Stimulated activated CD4-positive, alpha-beta T cell treated with anti-CD3 and anti-CD28 coated beads, Interleukin-1b, Interleukin-23, amount 100 ng/mL, for 1 hour (primary cell): ENCODE measurements around the gene CD81.
A peak's percentile ranks its signal among the peaks of the same experiment; 100 is the strongest.

Source experiments
- DNase-seq, 2 donors: peaks; one replicate each; pipeline ENCODE4 v3.0.0-alpha.2; 2020; ENCODE audit warnings: low read depth in 2 of 2

The CD81 gene

DNA sequence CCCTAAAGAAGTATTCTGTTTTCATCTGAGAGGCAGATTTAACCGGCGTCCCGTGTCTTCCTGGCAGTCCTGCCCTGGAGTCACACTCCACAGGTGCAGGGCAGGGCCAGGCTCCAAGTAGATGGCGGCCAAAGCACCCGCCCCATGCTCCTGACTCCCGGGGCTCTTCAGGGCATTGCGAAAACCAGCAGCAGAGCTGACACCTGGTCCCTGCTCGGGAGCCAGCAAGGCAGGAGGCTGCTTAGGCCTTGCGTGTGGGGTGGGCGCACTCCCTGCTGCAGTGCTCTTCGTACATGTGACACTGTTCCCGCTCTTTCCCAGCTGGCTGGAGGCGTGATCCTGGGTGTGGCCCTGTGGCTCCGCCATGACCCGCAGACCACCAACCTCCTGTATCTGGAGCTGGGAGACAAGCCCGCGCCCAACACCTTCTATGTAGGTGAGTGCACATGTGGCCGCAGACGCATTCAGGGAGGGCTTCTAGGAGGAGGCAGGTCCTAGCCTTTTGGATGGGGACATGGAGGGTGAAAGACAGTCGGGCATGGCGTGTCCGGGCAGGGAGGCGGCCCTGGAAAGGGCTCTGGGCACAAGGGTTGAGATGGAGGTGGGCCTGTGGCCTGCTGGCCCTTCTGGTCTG, 13.1 kb downstream of the CD81 start:
- no peak for DNase-seq

DNA sequence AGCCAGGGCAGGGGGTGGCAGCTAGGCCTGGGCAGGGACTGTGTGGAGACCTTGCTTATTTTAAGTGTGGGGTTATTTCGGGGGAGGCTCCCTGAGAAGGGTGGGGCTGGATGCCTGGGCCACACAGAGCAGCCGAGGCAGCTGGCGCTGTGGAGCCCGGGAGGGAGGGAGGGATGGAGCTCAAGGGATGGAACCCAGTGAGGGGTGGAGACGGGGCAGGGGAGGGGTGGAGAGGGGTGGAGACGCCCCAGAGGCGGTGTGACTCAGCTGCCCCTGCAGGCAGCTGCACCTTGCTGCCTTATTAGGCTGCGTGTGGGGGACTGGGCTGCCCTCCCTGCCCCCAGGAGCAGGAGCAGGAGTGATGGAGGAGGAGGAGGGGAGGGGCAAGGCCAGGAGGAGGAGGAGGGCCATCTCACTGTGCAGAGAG, 13.6 kb downstream of the CD81 start:
- no peak for DNase-seq

DNA sequence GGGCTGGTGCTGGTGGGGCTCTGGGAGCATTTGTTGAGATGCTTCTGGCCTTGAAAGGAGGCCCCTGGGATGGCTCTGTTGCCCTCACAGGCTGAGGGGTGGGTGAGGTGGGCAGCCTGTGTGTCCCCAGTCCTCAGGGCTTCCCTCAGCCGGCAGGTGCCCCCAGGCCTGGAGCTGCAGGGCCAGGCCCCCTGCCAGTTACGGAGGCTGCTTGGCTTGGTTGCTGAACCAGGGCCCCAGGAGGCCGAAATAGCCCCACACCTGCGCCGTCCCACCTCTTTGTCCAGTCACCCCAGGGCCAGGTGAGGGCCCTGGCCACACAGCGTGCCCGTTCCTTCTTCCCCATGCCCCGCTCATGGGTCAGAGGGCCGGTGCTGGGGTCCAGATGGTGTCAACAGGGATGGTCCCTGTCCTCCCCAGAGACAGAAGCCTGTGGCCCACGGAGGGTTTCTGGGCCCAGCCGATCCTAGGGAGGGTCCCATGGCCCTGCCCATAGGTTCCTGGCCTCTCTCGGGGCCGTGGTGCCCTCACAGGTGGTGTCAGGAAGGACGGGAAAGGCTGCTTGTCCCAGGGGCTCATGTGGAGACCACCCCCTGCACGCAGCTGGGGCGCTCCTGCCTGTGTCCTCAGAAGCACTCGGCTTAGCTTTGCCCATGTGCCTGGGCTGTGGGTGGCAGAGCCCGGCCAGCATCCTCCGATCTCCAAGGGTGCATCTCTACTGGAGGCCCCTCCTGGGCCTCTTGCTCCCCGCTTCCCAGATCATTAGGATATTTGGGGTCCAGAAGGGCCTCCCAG, 14.3 kb downstream of the CD81 start:
- no peak for DNase-seq

DNA sequence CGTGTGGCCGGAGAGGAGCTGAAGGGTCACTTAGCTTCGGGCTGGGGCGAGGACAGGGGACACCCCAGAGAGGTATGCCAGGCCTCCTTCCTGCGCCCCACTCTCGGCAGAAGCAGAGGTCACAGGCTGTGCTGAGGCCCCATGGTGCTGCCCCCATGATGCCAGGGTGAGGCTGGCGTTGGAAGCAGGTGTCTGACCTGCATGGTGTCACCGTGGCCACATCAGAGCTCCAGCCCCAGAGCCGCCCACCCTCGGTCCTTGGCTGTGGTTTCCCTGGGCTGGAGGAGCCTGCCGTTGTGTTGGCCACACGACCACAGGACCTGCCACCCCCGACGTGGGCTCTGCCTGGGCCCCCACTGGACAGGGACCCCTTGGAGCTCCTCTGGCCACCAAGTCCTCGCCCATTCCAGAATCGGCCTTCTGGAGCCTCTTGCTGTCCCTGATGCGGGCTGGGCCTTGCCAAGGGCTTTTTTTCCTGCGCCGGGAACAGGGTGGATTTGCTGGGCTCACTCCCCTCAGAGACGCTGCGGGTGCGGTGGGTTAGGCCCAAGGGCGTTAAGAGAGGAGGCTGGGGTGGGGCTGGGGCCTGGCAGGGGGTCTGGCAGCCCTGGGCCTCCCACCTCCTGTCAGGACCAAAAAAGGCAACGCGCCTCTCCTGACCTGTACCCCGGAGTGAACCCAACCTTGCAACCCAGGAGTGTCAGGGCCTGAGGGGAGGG, 15.3 kb downstream of the CD81 start:
- no peak for DNase-seq

DNA sequence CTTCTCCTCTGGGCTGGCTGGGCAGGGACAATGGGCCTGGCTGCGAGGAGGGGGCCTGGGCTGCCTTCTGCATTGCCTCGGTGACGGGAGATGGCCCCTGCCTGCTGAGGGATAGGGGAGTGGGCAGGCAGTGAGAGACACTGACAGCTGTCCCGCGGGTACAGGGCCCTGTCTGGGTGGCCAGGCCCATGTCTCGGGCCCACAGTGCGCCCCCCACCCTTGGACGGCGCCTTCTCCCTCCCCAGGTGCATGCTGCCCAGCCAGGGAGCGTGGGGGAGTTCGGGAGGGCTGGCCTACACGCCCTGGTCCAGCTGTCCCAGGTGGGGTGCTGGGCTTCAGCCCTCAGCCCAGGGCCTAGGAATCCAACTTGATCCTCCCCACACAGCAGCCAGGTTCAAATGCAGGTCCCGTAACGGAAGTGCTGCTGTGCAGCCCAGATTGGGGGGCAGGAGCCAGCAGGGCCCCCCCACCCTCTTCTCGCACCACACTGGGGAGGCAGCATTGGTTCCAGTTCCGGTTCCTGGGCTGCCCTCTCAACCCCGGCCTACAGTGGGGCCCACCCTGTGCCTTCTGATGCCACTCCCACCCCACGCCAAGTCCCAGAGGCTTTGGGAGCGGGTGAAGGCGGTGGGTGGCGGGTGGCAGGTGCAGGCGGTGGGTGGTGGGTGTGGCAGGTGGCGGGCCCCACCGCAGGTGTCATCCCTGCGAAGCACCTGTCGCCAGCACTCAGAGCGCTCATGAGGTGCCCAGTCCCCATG, 16.2 kb downstream of the CD81 start:
- DNase-seq: no peak

DNA sequence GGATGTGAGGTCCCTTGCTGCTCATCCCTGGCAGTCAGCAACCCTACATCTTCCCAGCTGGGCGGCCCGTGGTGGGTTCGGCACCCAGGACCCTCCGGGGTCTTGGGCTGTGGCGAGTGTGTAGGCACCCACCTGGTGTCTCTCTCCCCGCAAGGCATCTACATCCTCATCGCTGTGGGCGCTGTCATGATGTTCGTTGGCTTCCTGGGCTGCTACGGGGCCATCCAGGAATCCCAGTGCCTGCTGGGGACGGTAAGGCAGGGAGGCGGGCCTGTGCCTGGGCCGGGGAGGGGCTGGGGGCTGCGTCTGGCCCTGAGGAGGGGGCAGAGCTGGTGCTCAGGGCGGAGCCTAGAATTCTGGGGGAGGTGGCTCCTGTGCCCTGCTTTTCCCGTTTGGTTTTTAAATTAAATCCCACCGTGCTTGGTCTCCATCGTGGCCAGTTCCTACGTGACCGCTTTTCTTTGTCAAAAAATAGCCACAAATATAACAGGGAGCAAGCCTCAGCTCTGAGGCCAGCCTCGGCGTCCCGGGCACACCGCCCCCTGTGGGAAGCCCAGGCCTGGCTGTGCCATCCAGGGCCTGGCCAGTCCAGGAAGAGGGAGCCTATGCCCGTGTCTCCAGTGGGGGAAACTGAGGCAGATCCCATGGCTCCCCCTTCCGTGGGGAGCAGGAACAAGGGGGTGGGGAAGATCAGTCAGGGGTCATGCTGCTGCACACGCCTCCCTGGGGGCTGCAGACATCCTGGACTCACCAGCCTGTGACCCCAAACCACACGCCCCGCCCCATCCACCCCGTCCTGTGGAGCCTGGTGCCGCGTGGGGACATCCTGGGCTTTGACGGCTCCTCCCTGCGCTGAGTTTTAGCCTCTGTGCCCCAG, 17.1 kb downstream of the CD81 start:
- no peak for DNase-seq

DNA sequence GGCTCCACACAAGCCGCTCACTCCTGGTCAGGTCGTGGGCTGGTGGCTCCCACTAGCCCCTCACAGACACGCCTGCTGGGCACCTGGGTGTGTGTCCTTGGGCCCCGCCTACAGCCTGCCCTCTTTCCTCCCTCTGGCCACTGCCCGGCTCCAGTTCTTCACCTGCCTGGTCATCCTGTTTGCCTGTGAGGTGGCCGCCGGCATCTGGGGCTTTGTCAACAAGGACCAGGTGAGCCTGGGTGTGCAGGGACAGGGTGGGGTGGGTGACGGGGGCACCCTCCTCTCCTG, 17.7 kb downstream of the CD81 start:
- DNase-seq: no peak

DNA sequence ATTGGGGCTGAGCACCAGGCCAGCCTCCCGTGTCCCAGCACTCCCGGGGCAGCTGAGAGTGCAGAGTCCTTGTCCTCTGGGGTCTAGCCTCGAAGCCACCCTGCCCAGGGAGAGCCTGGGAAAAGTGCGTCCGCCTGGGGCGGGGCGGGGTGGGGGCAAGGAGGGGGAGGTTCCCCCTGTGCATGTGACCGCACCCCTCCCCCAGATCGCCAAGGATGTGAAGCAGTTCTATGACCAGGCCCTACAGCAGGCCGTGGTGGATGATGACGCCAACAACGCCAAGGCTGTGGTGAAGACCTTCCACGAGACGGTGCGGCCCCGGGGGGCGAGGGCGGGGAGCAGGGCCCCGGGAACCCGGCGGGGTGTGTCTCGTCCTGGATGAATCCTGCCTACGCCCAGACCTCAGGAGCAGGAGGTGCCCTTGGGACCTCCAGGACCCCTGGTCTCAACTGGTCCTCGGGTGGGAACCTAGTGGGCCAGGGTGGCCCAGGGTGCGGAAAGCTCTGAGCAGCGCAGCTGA, 18.2 kb downstream of the CD81 start:
- DNase-seq: no peak

DNA sequence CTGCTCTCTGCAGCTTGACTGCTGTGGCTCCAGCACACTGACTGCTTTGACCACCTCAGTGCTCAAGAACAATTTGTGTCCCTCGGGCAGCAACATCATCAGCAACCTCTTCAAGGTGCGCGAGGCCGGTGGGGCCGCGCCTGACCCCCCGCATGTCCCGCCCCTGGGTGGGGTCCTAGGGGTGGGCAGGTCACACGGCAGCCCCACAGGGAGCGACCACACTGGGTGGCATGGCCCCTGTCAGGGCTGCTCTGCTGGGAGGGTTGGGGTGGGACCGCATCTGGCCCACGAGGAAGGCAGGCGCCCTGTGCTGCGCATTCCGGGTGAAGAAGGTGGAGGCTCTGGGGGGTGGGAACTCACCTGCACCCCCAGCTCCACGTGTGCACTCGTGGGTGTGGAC, 18.7 kb downstream of the CD81 start:
- DNase-seq: no peak

DNA sequence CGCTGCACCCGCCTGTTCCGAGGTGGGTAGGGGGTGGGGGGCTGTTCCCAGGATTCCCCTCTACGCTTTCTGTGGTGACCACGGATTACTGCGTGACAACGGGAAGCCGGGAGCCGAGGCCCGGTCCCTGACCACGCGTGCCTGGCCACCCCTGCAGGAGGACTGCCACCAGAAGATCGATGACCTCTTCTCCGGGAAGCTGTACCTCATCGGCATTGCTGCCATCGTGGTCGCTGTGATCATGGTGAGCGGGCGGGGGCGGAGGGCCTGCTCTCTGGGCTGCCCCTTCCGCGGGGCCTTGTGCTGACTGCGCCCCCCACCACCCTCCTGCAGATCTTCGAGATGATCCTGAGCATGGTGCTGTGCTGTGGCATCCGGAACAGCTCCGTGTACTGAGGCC, 19.4 kb downstream of the CD81 start:
- DNase-seq: no peak

DNA sequence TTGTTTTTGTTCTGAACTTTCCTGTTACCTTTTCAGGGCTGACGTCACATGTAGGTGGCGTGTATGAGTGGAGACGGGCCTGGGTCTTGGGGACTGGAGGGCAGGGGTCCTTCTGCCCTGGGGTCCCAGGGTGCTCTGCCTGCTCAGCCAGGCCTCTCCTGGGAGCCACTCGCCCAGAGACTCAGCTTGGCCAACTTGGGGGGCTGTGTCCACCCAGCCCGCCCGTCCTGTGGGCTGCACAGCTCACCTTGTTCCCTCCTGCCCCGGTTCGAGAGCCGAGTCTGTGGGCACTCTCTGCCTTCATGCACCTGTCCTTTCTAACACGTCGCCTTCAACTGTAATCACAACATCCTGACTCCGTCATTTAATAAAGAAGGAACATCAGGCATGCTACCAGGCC, 19.9 kb downstream of the CD81 start:
- no peak for DNase-seq

DNA sequence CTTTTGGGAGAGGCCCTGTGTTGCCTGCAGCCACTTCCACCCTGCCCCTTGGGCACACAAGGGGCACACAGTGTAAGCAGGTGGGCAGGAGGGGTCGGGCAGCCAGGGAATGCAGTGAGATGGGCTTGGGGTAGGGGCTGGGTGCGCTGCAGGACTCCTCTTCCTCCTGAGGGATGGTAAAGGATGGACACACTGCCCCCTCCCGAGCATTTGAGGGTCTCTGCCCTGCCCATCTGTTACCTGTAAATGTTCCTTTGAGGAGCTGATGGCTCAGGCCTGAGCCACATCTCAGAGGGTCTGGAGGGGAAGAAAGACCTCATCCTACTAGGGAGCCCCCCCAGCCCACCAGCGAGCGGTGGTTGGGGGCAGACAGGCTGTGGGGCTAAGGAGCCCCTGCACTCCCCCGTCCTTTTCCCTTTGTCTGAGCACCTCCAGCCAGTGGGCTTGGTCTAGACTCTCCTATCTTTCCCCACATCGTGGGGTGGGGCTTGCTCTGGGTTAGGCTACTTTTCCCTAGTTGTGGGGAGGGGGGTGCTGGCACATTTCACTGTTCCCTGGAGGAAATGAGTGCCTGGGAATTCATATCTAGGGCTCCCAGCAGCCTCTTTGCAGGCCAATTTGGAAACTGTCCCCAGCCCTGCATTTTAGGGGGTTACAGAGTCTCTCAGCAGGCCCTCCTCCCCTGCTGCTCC, 21.7 kb downstream of the CD81 start:
- no peak for DNase-seq

DNA sequence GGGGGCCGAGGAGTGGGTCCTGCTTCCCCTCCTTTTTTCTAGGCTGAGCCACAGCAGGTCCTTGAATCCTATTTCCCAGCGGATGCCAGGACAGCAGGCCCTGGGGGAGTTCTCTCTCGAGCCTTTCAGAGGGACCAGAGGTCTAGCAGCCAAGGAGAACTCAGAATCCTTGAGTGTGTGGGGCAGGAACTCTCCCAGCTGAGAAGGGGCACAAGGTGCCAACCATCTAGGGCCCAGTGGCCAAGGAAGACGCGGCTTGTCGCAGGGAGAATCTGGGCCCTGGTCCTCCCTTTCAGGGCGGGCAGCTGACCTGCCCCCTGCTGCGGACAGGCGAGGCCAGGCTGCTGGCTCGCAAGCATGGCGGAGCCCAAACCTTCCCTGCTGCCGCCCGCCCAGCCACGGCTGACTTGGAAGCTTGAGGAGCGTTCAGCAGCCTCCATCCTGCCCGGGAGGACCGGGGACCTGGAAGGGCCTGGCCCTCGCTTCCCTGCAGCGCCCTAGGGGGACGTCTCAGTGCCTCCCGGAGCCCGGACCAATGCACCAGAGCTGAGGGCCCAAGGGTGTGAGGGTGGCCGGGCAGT, 22.5 kb downstream of the CD81 start:
- DNase-seq: no peak

DNA sequence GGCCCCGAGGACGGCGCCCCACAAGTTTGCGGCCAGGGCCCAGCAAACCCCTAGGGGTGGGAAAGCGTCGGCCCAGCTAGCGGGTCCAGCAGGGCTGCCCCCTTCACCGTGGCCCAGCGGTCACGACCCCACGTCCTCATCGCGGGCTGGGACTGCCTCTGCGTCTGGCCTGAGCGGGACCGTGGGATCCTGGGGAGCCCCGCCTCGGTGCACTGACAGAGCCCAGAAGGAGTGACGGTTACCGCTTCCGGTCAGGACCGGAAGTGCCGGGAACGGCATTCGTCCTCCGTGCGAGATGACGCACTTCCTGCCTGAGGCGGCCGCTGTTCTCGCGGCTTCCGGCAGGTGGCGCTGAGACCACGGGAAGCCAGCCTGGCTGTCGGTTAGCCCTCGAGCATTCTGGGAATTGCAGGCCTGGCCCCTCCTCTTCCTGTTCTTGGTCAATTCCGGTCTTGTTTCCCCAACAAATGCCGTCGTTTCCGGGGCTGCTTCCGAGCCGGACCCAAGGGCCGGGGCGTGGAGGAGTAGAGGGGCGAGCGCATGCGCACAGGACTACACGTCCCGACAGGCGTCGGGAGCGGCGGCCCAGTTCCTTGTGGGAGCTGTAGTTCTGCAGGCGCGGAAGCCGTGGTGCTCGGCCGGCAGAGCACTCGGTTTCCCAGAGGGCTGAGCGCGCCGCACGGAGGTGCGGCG, 23.1 kb downstream of the CD81 start, which contains the start of gene TSSC4:
Gene TSSC4 (plus strand): TSS at position 682 of the 693 bp plus-strand sequence. CDS start 1,884 bp downstream, outside the sequence.
- peak; percentile 98 to 99 for DNase-seq

DNA sequence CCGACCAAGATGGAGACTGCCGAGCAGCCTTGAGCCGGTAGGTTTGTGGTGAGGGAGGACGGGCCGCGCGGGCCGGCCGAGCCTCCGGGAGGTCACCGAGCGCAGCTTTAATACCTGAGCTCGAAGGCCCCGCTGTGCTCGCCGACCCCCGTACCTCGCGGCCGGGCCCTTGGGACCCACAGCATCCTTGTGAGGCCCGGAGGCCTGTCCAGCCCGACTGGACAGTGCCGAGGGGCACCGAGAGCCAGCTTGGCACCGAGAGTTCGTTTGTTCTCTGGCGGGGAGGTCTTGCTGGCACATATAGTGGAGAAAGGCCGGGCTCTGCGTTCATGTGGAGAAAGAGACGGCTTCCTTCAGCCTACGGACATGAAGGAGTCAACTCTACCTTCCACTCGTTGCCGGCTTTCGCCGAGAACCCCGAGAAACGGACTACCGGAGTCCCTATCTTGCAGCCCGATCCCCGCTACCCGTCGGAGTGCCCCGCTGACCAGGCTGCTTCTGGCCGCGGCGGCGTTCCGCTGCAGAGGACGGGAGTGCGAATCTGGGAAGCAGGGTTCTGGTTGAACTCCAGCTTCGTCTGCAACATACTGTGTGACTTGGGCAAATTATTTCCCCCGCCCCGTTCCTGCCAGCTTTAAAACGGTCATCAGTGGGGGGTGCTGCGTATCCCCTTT, 23.8 kb downstream of the CD81 start:
- no peak for DNase-seq

DNA sequence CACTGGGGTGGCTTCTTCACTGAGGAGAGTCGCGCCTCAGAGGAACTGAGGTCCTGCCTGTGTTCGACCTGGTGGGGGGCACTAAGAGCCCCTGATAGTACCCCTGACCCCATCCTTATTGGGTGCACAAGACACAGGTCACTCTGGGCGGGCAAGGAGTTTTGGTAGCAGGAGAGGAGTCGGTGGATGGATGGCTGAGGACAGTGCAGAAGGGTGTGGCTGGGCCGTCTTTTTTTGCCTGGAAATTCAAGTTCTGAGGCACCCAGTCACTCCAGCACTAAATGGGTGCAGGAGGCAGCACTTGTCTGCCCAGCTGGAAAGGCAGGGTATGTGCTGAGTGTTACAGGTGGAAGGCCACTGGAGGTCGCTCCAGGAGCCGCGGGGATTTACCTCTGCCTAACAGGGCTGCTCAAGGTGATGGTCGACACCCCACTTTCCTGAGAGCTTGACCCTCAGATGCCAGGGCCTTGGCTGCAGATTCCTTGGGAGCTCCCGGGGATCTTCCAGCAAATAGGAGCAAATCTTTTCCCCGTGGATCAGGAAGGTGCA, 24.4 kb downstream of the CD81 start:
- DNase-seq: no peak

DNA sequence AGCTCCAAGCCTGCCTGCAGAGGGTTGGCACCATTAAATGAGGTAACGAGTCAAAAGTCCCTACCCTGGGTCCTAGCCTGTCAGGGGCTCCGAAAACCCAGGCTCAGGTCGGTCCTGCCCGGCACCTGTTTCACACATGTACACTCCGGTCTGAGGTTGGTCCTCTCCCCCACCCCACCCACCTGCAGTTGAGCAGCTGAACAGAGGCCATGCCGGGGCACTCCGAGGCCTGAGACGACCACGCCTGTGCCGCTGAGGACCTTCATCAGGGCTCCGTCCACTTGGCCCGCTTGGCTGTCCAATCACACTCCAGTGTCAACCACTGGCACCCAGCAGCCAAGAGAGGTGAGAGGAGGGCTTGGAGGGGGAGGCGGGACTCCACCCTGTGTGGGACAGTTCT, 25.0 kb downstream of the CD81 start:
- DNase-seq: no peak

DNA sequence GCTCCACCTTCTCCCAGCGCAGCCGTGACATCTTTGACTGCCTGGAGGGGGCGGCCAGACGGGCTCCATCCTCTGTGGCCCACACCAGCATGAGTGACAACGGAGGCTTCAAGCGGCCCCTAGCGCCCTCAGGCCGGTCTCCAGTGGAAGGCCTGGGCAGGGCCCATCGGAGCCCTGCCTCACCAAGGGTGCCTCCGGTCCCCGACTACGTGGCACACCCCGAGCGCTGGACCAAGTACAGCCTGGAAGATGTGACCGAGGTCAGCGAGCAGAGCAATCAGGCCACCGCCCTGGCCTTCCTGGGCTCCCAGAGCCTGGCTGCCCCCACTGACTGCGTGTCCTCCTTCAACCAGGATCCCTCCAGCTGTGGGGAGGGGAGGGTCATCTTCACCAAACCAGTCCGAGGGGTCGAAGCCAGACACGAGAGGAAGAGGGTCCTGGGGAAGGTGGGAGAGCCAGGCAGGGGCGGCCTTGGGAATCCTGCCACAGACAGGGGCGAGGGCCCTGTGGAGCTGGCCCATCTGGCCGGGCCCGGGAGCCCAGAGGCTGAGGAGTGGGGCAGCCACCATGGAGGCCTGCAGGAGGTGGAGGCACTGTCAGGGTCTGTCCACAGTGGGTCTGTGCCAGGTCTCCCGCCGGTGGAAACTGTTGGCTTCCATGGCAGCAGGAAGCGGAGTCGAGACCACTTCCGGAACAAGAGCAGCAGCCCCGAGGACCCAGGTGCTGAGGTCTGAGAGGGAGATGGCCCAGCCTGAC, 26.0 kb downstream of the CD81 start:
- DNase-seq: no peak
